Endodermal cell (in vitro differentiated cells): Measurements from ENCODE around the gene FN3K. TPM values are rescaled to one million over a fixed set of nuclear protein-coding genes. Genes with fewer than 3 reads are reported as not detected.

Experiments used
- DNase-seq: peaks from one replicate; pipeline ENCODE4 v3.0.0-alpha.2; 2017
- H3K27ac ChIP-seq: 2 replicates; pipeline ENCODE4 v1.5.1; 2013; ENCODE audit warnings: mild to moderate bottlenecking, low read depth, low read length, moderate library complexity
- H3K27me3 ChIP-seq: 2 replicates; pipeline ENCODE4 v1.6.1; 2013; ENCODE audit warnings: mild to moderate bottlenecking, low read length, moderate library complexity; ENCODE audit not compliant: insufficient read depth, control insufficient read depth, poor library complexity, severe bottlenecking
- H3K36me3 ChIP-seq: 2 replicates; pipeline ENCODE4 v1.7.0; 2013; ENCODE audit warnings: mild to moderate bottlenecking, low read length, moderate library complexity; ENCODE audit not compliant: control insufficient read depth, insufficient read depth
- H3K4me1 ChIP-seq: one replicate; pipeline ENCODE4 v1.7.0; 2013; ENCODE audit warnings: low read length; ENCODE audit not compliant: control insufficient read depth, insufficient read depth
- H3K4me3 ChIP-seq: 2 replicates; pipeline ENCODE4 v1.5.1; 2013; ENCODE audit warnings: mild to moderate bottlenecking, low read length, moderate library complexity
- H3K9ac ChIP-seq: 2 replicates; pipeline ENCODE4 v1.6.1; 2013; ENCODE audit warnings: mild to moderate bottlenecking, low read length, moderate library complexity; ENCODE audit not compliant: poor library complexity, severe bottlenecking; ENCODE audit errors: extremely low read depth
- H3K9me3 ChIP-seq: 2 replicates; pipeline ENCODE4 v1.6.1; 2013; ENCODE audit warnings: mild to moderate bottlenecking, low read length, moderate library complexity; ENCODE audit not compliant: control insufficient read depth
- H3K27ac Mint-ChIP-seq: 2 replicates; pipeline ENCODE4 v1.8.0; 2020; ENCODE audit warnings: mixed read lengths
- H3K27me3 Mint-ChIP-seq: 2 replicates; pipeline ENCODE4 v1.8.0; 2021; ENCODE audit warnings: mild to moderate bottlenecking, mixed read lengths; ENCODE audit not compliant: insufficient read depth
- H3K36me3 Mint-ChIP-seq: 2 replicates; pipeline ENCODE4 v1.8.0; 2020; ENCODE audit warnings: low read depth, mixed read lengths
- H3K4me1 Mint-ChIP-seq: 2 replicates; pipeline ENCODE4 v1.8.0; 2020; ENCODE audit warnings: mixed read lengths
- H3K4me3 Mint-ChIP-seq: 2 replicates; pipeline ENCODE4 v1.8.0; 2020; ENCODE audit warnings: mild to moderate bottlenecking, moderate library complexity, mixed read lengths
- H3K9me3 Mint-ChIP-seq: 2 replicates; pipeline ENCODE4 v1.8.0; 2020; ENCODE audit warnings: mild to moderate bottlenecking, mixed read lengths
- WGBS, 2 experiments: methylation state at CpG; one replicate each; pipeline versions ENCODE4 v1.1.5 to v1.1.7; 2013; ENCODE audit warnings: missing lambda C conversion rate in 2 of 2, mixed read lengths in 1 of 2; ENCODE audit not compliant: insufficient coverage in 1 of 2, insufficient read length in 1 of 2; 5-methylcytosine and 5-hydroxymethylcytosine counted together
- total RNA-seq, 2 donors: library from RNA; stranded (reverse); fragmentation: NEBNext Ultra II Directional in 1 of 2; extraction: Animal tissue kit (Norgen Biotek cat#: 25700) in 1 of 2; gene quantifications; 2 replicates in 1 of 2; 3 replicates in 1 of 2; pipeline ENCODE4 v1.2.1, GENCODE V29; 2021
- TF ChIP-seq, protein P1 (sequence below): fragments of 200-600 bp; sonication (generic); conservative IDR thresholded peaks from 2 replicates; pipeline ENCODE4 v1.5.0; 2021; ENCODE audit warnings: antibody characterized with exemption, mild to moderate bottlenecking

FN3K gene
- total RNA-seq, 2 donors from 2014 or later: 24.7 to 35.6 TPM

DNA sequence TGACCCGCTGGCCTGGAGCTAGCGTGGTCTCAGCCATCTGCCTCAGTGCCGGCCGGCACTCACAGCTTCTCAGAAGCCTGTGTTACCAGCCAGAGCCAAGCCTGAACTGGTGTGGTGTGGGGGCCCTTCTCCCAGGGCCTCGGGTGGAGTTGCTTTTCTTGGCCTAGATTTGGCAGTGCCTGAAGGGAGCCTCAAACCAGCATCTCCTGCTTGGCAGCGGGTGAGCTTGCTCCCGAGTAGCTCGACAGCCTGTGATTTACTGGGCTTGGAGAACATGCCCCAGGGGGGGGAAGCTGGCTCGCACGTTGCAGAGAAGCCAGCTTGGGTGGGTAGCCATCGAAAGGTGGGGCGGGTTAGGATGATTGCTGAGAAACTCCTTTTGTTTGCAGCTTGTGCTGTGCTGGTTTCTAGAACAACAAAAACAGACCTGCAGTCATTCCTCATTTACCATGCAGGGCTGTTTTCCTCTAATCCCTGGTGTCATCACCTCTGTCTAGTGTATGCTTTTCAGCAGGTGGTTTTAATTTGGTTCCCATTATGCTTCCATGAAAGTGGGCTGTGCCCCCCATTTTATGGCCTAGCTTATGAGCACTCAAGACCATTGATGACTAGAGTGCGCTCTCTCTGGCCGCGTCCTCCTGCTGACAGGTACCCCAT lies 58.7 kb downstream of the FN3K start:
- no peak overlapping the region for H3K27ac ChIP-seq
- Mint-ChIP-seq H3K27ac (no peak overlapping the region), H3K27me3 (no peaks in the 10 kb centered on the region), H3K36me3 (peaks cover 41% of the 10 kb centered on the region), H3K9me3 (no peaks in the 10 kb centered on the region), H3K4me3 (no peak overlapping the region), H3K4me1 (no peaks in the 10 kb centered on the region)
- H3K9me3 ChIP-seq: no peaks in the 10 kb centered on the region
- no peak overlapping the region for H3K9ac ChIP-seq
- H3K36me3 ChIP-seq: peaks cover 17% of the 10 kb centered on the region
- no peak overlapping the region for H3K4me3 ChIP-seq
- no peaks in the 10 kb centered on the region for H3K4me1 ChIP-seq
- TF ChIP-seq, protein P1, sequence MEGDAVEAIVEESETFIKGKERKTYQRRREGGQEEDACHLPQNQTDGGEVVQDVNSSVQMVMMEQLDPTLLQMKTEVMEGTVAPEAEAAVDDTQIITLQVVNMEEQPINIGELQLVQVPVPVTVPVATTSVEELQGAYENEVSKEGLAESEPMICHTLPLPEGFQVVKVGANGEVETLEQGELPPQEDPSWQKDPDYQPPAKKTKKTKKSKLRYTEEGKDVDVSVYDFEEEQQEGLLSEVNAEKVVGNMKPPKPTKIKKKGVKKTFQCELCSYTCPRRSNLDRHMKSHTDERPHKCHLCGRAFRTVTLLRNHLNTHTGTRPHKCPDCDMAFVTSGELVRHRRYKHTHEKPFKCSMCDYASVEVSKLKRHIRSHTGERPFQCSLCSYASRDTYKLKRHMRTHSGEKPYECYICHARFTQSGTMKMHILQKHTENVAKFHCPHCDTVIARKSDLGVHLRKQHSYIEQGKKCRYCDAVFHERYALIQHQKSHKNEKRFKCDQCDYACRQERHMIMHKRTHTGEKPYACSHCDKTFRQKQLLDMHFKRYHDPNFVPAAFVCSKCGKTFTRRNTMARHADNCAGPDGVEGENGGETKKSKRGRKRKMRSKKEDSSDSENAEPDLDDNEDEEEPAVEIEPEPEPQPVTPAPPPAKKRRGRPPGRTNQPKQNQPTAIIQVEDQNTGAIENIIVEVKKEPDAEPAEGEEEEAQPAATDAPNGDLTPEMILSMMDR: no peak
- WGBS, 2 experiments: 94 to 97% methylated on average over 9 to 15 of the region's 15 CpGs
- no peak for DNase-seq
- no peaks in the 10 kb centered on the region for H3K27me3 ChIP-seq

DNA sequence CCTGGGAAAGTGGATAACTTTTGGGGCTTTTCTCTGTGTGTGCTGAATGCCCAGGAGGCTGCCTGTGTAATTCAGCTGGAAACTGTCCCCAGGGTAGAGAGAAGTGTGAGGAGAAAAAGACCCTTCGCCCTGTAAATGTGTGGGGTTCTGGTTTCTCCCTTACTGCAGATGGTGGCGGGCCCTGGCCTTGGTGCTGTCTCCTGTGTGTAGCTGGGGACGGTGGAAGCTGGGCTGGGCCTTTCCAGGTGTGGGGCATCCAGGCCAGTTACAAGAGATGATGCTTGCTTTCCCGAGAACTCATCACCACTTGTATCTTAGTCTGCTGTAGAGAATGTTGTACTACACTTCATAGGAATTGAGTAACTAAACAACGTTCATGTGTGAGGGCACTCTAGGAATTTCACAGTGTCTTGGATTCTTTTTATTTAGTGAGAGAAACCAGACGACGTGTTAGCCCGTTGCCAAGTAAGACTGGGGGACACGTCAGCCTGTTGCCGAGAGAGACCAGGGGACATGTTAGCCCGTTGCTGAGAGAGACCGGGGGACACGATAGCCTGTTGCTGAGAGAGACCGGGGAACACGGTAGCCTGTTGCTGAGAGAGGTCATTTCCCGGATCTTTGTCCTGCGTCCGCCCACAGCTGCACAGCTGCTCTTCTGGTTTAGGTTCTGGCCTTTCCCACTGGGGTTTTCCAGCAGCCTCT lies 59.5 kb downstream of the FN3K start:
- TF ChIP-seq, protein P1: no peak
- no peaks in the 10 kb centered on the region for H3K4me1 Mint-ChIP-seq
- no peaks in the 10 kb centered on the region for H3K27me3 Mint-ChIP-seq
- Histone ChIP-seq H3K9me3 (no peaks in the 10 kb centered on the region), H3K9ac (no peak overlapping the region), H3K27ac (peak overlapping the region; percentile 49), H3K4me1 (no peaks in the 10 kb centered on the region), H3K4me3 (no peak overlapping the region), H3K27me3 (no peaks in the 10 kb centered on the region), H3K36me3 (peaks cover 17% of the 10 kb centered on the region)
- no peak overlapping the region for H3K4me3 Mint-ChIP-seq
- DNase-seq: no peak
- peaks cover 2% of the 10 kb centered on the region for H3K9me3 Mint-ChIP-seq
- peak overlapping the region; percentile 23 for H3K27ac Mint-ChIP-seq
- WGBS, 2 experiments: 95% methylated on average over 18 of the region's 18 CpGs
- peaks cover 43% of the 10 kb centered on the region for H3K36me3 Mint-ChIP-seq

DNA sequence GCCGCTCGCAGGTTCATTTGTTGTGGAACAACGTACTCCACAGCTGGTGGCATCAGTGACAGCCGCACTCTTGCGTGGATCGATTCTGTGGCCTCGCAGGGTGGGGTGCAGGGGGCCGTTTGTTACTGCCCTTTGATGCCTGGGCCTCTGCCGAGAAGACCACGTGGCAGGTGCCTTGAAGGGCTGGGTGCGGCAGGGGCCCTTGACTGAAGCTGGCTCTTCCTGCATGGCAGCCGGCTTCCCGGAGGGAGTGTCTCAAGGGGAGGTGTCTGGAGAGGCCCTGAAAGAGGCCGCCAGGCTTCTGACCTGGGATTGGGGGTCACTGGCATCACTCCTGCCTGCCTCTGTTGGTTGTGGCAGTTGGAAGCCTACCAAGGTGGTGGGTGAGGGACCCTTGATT lies 60.2 kb downstream of the FN3K start:
- Mint-ChIP-seq H3K9me3 (peaks cover 9% of the 10 kb centered on the region), H3K27me3 (no peaks in the 10 kb centered on the region), H3K4me3 (no peak overlapping the region), H3K4me1 (no peaks in the 10 kb centered on the region), H3K27ac (no peak overlapping the region), H3K36me3 (peaks cover 47% of the 10 kb centered on the region)
- Histone ChIP-seq H3K27me3 (no peaks in the 10 kb centered on the region), H3K9me3 (no peaks in the 10 kb centered on the region), H3K4me1 (no peaks in the 10 kb centered on the region), H3K4me3 (no peak overlapping the region), H3K9ac (no peak overlapping the region), H3K27ac (peak overlapping the region; percentile 10), H3K36me3 (peaks cover 24% of the 10 kb centered on the region)
- DNase-seq: no peak
- WGBS, 2 experiments: 92 to 97% methylated on average over 11 to 14 of the region's 14 CpGs
- TF ChIP-seq, protein P1: no peak
